Spleen (tissue), 11 donors: Measurements from ENCODE around the gene FAM209B. TPM values are rescaled to one million over a fixed set of nuclear protein-coding genes. Genes with fewer than 3 reads are reported as not detected.

Experiments used
- DNase-seq: peaks from one replicate; pipeline ENCODE4 v3.0.0-alpha.2; 2020
- H3K27ac ChIP-seq, 8 donors: fragments of 200-600 bp; sonication (generic) in 7 of 8; 1 replicate in 4 of 8; 2 replicates in 4 of 8; pipeline versions ENCODE4 v1.5.0 to v1.8.0; 2016 to 2021; ENCODE audit warnings: inconsistent platforms in 4 of 8, mild to moderate bottlenecking in 4 of 8, moderate library complexity in 1 of 8
- H3K27me3 ChIP-seq, 7 donors: fragments of 200-600 bp; sonication (generic) in 6 of 7; replicated peaks in 1 of 7; 1 replicate in 4 of 7; 2 replicates in 3 of 7; pipeline versions ENCODE4 v1.5.0 to v1.8.0; 2016 to 2021; ENCODE audit warnings: inconsistent platforms in 3 of 7, mild to moderate bottlenecking in 1 of 7
- H3K36me3 ChIP-seq, 6 donors: fragments of 200-600 bp; sonication (generic) in 5 of 6; 1 replicate in 4 of 6; 2 replicates in 2 of 6; pipeline versions ENCODE4 v1.5.0 to v1.8.0; 2016 to 2021; ENCODE audit warnings: inconsistent platforms in 2 of 6
- H3K4me1 ChIP-seq, 6 donors: fragments of 200-600 bp; sonication (generic) in 5 of 6; 1 replicate in 3 of 6; 2 replicates in 3 of 6; pipeline versions ENCODE4 v1.5.0 to v1.8.0; 2016 to 2021; ENCODE audit warnings: inconsistent platforms in 3 of 6
- H3K4me3 ChIP-seq, 8 donors: fragments of 200-600 bp; sonication (generic) in 7 of 8; 1 replicate in 4 of 8; 2 replicates in 4 of 8; pipeline versions ENCODE4 v1.5.0 to v1.8.0; 2016 to 2021; ENCODE audit warnings: inconsistent platforms in 4 of 8, mild to moderate bottlenecking in 4 of 8, moderate library complexity in 2 of 8
- H3K9me3 ChIP-seq, 8 donors: fragments of 200-600 bp; sonication (generic) in 7 of 8; 1 replicate in 4 of 8; 2 replicates in 4 of 8; pipeline versions ENCODE4 v1.5.0 to v1.8.0; 2016 to 2021; ENCODE audit warnings: inconsistent platforms in 4 of 8
- POLR2A ChIP-seq, 3 donors: fragments of 450-650 bp; IDR thresholded peaks; one replicate each; pipeline ENCODE4 v1.5.1; 2017; ENCODE audit warnings: antibody characterized with exemption in 3 of 3, mild to moderate bottlenecking in 1 of 3
- POLR2AphosphoS5 ChIP-seq, 3 donors: sonication (generic); formaldehyde crosslinking; IDR thresholded peaks; one replicate each; pipeline ENCODE4 v1.5.1; 2017; ENCODE audit warnings: antibody characterized with exemption in 3 of 3
- WGBS, 5 donors: extraction: QIAGEN DNeasy Blood & Tissue Kit in 3 of 5; methylation state at CpG; one replicate each; pipeline versions ENCODE4 v1.1.5 to v1.1.7; 2013 to 2018; 5-methylcytosine and 5-hydroxymethylcytosine counted together
- intact Hi-C: fragments of 100-400 bp; cut with DNase I; formaldehyde crosslinking; loops from one replicate; pipeline ENCODE4 v1.15.0; 2023; ENCODE audit warnings: low total_unique reads
- polyA plus RNA-seq, 3 donors: library from polyadenylated mRNA; stranded (reverse); fragments of 200-250 nt; gene quantifications; one replicate each; pipeline ENCODE4 v1.2.1, GENCODE V29; 2013
- total RNA-seq, 7 donors: library from RNA; depleted of rRNA in 3 of 7; stranded (reverse); fragments of >200 nt in 3 of 7; fragmentation: NEBNext Ultra II Directional in 4 of 7; extraction: Animal tissue kit (Norgen Biotek cat#: 25700) in 4 of 7; gene quantifications; one replicate each; pipeline versions ENCODE4 v1.1.0 to v1.2.1, GENCODE V29; 2016 to 2021
- TF ChIP-seq, protein P1 (sequence below), 11 experiments: fragments of 200-600 bp in 7 of 11; fragments of 450-650 bp in 4 of 11; sonication (generic) in 4 of 11; IDR thresholded peaks in 8 of 11; conservative IDR thresholded peaks in 3 of 11; 1 replicate in 7 of 11; 2 replicates in 4 of 11; pipeline versions ENCODE4 v1.4.0 to v1.8.0; 2016 to 2021; ENCODE audit warnings: antibody characterized with exemption in 11 of 11, inconsistent platforms in 4 of 11, mild to moderate bottlenecking in 1 of 11
- donor health status: healthy with polysubstance abuse.
- donor health status: DM: no; HTN: no; CAD: no; lungs with moderate emphysema.
- donor health status: DM: no; HTN: no; CAD: no.
- donor health status: Bipolar disorder and iron deficiency.
- donor health status: healthy.
- donor health status: DM: no; HTN: no; CAD: no.
- donor health status: DM: yes; HTN: yes; CAD: no.

Gene FAM209B
- total and polyA plus RNA-seq, 10 donors = 0.97 to 5.8 (median 1.9) TPM; not detected in 3

- no peak for TF ChIP-seq POLR2AphosphoS5 (IDR thresholded peaks at IDR 0.05)
- TF ChIP-seq POLR2A (IDR thresholded peaks at IDR 0.05) = no peak
- TF ChIP-seq, protein P1, sequence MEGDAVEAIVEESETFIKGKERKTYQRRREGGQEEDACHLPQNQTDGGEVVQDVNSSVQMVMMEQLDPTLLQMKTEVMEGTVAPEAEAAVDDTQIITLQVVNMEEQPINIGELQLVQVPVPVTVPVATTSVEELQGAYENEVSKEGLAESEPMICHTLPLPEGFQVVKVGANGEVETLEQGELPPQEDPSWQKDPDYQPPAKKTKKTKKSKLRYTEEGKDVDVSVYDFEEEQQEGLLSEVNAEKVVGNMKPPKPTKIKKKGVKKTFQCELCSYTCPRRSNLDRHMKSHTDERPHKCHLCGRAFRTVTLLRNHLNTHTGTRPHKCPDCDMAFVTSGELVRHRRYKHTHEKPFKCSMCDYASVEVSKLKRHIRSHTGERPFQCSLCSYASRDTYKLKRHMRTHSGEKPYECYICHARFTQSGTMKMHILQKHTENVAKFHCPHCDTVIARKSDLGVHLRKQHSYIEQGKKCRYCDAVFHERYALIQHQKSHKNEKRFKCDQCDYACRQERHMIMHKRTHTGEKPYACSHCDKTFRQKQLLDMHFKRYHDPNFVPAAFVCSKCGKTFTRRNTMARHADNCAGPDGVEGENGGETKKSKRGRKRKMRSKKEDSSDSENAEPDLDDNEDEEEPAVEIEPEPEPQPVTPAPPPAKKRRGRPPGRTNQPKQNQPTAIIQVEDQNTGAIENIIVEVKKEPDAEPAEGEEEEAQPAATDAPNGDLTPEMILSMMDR (IDR thresholded peaks at IDR 0.05 in 8 of 11, conservative IDR thresholded peaks at IDR 0.05 in 3 of 11) = no peak
- Histone ChIP-seq H3K36me3 (no peaks in the 10 kb centered on the region), H3K9me3 (peaks cover 0 to 5% (median 0%) of the 10 kb centered on the region in 8 donors), H3K4me3 (no peak overlapping the region), H3K27me3 (peaks cover 0 to 25% (median 0%) of the 10 kb centered on the region in 7 donors), H3K27ac (no peak overlapping the region), H3K4me1 (no peaks in the 10 kb centered on the region)
- WGBS, 5 donors = 67 to 89% (median 79%) methylated on average over 4 of the region's 4 CpGs
- intact Hi-C loops = no loop called here
- DNase-seq = no peak
Measured at GRCh38 chr20:56572172-56572571, 39.1 kb downstream of the FAM209B start.

DNA sequence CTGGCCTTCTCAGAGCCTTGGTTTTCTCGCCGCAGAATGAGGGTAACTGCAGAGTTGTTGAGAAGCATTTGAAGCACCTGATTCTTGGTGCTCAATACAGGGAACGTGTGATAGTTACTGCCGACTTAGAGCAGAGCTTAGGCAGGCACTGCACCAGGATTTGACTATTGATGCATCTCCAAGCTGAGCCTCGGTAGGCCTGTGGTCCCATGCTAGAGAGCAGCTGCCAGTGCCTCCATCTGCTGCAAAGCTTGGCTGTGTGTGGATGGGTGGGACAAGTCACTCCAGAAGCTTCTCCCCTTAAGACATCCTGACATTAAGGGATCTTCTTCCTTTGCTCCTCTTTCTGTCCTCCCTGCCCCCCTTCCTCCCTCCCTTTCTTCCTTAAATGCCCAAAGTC lies 40.9 kb downstream of the FAM209B start:
- no peaks in the 10 kb centered on the region for H3K36me3 ChIP-seq
- no peak overlapping the region for H3K4me3 ChIP-seq
- intact Hi-C loops = no loop called here
- peaks cover 0 to 25% (median 0%) of the 10 kb centered on the region in 7 donors for H3K27me3 ChIP-seq
- TF ChIP-seq POLR2AphosphoS5 (IDR thresholded peaks at IDR 0.05) = no peak
- TF ChIP-seq POLR2A (IDR thresholded peaks at IDR 0.05) = no peak
- WGBS, 5 donors = 79 to 94% (median 87%) methylated on average over 5 of the region's 5 CpGs
- no peak for DNase-seq
- H3K4me1 ChIP-seq = no peaks in the 10 kb centered on the region
- H3K27ac ChIP-seq = no peak overlapping the region
- peaks cover 0 to 5% (median 0%) of the 10 kb centered on the region in 8 donors for H3K9me3 ChIP-seq

GRCh38 chr20:56574531-56575142 lies 41.6 kb downstream of the FAM209B start:
- no peak overlapping the region for H3K4me3 ChIP-seq
- H3K36me3 ChIP-seq = no peaks in the 10 kb centered on the region
- 65 to 75% (median 73%) methylated on average over 7 to 10 of the region's 10 CpGs for WGBS, 5 donors
- TF ChIP-seq POLR2AphosphoS5 (IDR thresholded peaks at IDR 0.05) (no peak), POLR2A (IDR thresholded peaks at IDR 0.05) (no peak)
- TF ChIP-seq, protein P1 (IDR thresholded peaks at IDR 0.05 in 8 of 11, conservative IDR thresholded peaks at IDR 0.05 in 3 of 11) = no peak
- H3K27ac ChIP-seq = no peak overlapping the region
- H3K9me3 ChIP-seq = peaks cover 0 to 5% (median 0%) of the 10 kb centered on the region in 8 donors
- H3K27me3 ChIP-seq = peaks cover 0 to 21% (median 0%) of the 10 kb centered on the region in 7 donors
- peak; percentile 40 for DNase-seq
- intact Hi-C loops = no loop called here
- no peaks in the 10 kb centered on the region for H3K4me1 ChIP-seq

GRCh38 chr20:56575157-56575556 lies 42.1 kb downstream of the FAM209B start:
- no peak overlapping the region for H3K4me3 ChIP-seq
- H3K27ac ChIP-seq = no peak overlapping the region
- peak; percentile 17 for DNase-seq
- WGBS, 5 donors = 70 to 82% (median 73%) methylated on average over 9 of the region's 9 CpGs
- H3K27me3 ChIP-seq = peaks cover 0 to 16% (median 0%) of the 10 kb centered on the region in 7 donors
- no peaks in the 10 kb centered on the region for H3K36me3 ChIP-seq
- H3K9me3 ChIP-seq = peaks cover 0 to 5% (median 0%) of the 10 kb centered on the region in 8 donors
- intact Hi-C loops = no loop called here
- TF ChIP-seq POLR2AphosphoS5 (IDR thresholded peaks at IDR 0.05) = no peak
- TF ChIP-seq POLR2A (IDR thresholded peaks at IDR 0.05) = no peak
- TF ChIP-seq, protein P1 (IDR thresholded peaks at IDR 0.05 in 8 of 11, conservative IDR thresholded peaks at IDR 0.05 in 3 of 11) = no peak
- no peaks in the 10 kb centered on the region for H3K4me1 ChIP-seq
